Peyer's patch (tissue), 4 donors: ENCODE measurements around the gene GUCY2F. TPM values are rescaled to one million over a fixed set of nuclear protein-coding genes. Genes with fewer than 3 reads are reported as not detected.

Experiments used
- DNase-seq, 3 donors: peaks; one replicate each; pipeline ENCODE4 v3.0.0-alpha.2; 2017 to 2019
- H3K27ac ChIP-seq, 4 donors: fragments of 200-600 bp; sonication (generic); one replicate each; pipeline ENCODE4 v1.5.1; 2016 to 2019
- H3K27me3 ChIP-seq, 2 donors: fragments of 200-600 bp; sonication (generic); one replicate each; pipeline ENCODE4 v1.5.1; 2019
- H3K36me3 ChIP-seq, 3 donors: fragments of 200-600 bp; sonication (generic); one replicate each; pipeline ENCODE4 v1.5.1; 2016 to 2019
- H3K4me1 ChIP-seq, 4 donors: fragments of 200-600 bp; sonication (generic); one replicate each; pipeline ENCODE4 v1.5.1; 2016 to 2019
- H3K4me3 ChIP-seq, 4 donors: fragments of 200-600 bp; sonication (generic); 1 replicate in 3 of 4; 2 replicates in 1 of 4; pipeline ENCODE4 v1.5.1; 2016 to 2019; ENCODE audit warnings: mild to moderate bottlenecking in 1 of 4
- H3K9me3 ChIP-seq, 4 donors: fragments of 200-600 bp; sonication (generic); one replicate each; pipeline ENCODE4 v1.5.1; 2016 to 2019; ENCODE audit warnings: mild to moderate bottlenecking in 1 of 4
- CTCF ChIP-seq, 6 experiments: fragments of 450-650 bp in 4 of 6; fragments of 200-600 bp in 2 of 6; sonication (generic) in 1 of 6; IDR thresholded peaks; one replicate each; pipeline ENCODE4 v1.5.1; 2017 to 2019; ENCODE audit warnings: antibody characterized with exemption in 6 of 6, mild to moderate bottlenecking in 3 of 6, moderate library complexity in 1 of 6
- POLR2A ChIP-seq, 2 donors: fragments of 450-650 bp; IDR thresholded peaks; one replicate each; pipeline ENCODE4 v1.5.1; 2017; ENCODE audit warnings: antibody characterized with exemption in 2 of 2, mild to moderate bottlenecking in 2 of 2, moderate library complexity in 2 of 2
- total RNA-seq, 4 donors: library from RNA; depleted of rRNA; stranded (reverse); fragments of >200 nt; gene quantifications; one replicate each; pipeline ENCODE4 v1.1.0, GENCODE V29; 2016

The GUCY2F gene
- total RNA-seq, 4 donors from 2014 or later = not detected

GRCh38 chrX:109343671-109344070, 138.2 kb downstream of the GUCY2F start:
- no peaks in the 10 kb centered on the region for H3K4me1 ChIP-seq
- DNase-seq = no peak

GRCh38 chrX:109336141-109336540, 145.7 kb downstream of the GUCY2F start:
- TF ChIP-seq CTCF (IDR thresholded peaks at IDR 0.05) (no peak), POLR2A (IDR thresholded peaks at IDR 0.05) (no peak)
- H3K4me1 ChIP-seq = no peaks in the 10 kb centered on the region
- H3K4me3 ChIP-seq = no peak overlapping the region

More at GRCh38 chrX:109343671-109344070, 138.2 kb downstream of the GUCY2F start:
- Histone ChIP-seq H3K27ac (no peak overlapping the region), H3K27me3 (no peaks in the 10 kb centered on the region), H3K4me3 (no peak overlapping the region), H3K9me3 (no peaks in the 10 kb centered on the region), H3K36me3 (no peaks in the 10 kb centered on the region)
- TF ChIP-seq CTCF (IDR thresholded peaks at IDR 0.05) = no peak
- TF ChIP-seq POLR2A (IDR thresholded peaks at IDR 0.05) = no peak

GRCh38 chrX:109327251-109327650, 154.6 kb downstream of the GUCY2F start:
- Histone ChIP-seq H3K27ac (no peak overlapping the region), H3K36me3 (no peaks in the 10 kb centered on the region), H3K4me1 (no peaks in the 10 kb centered on the region), H3K9me3 (no peaks in the 10 kb centered on the region), H3K4me3 (no peak overlapping the region), H3K27me3 (no peaks in the 10 kb centered on the region)
- TF ChIP-seq CTCF (IDR thresholded peaks at IDR 0.05) (no peak), POLR2A (IDR thresholded peaks at IDR 0.05) (no peak)
- DNase-seq = no peak

More at GRCh38 chrX:109336141-109336540, 145.7 kb downstream of the GUCY2F start:
- no peaks in the 10 kb centered on the region for H3K27me3 ChIP-seq
- no peaks in the 10 kb centered on the region for H3K36me3 ChIP-seq
- no peak for DNase-seq
- no peak overlapping the region for H3K27ac ChIP-seq
- H3K9me3 ChIP-seq = peaks cover 0 to 8% (median 0%) of the 10 kb centered on the region in 4 donors

Other genes starting within 250 kb of the GUCY2F start
- gene NXT2, start 54.8 kb upstream of the GUCY2F start, total RNA-seq = 10 to 100 TPM in 2 of 4 donors, 1 to 10 TPM in 2; 4.0 to 13.2 (median 8.0) TPM
- gene KCNE5, start 143.1 kb upstream of the GUCY2F start, total RNA-seq = not detected